Activated T-cell treated with anti-CD3 and anti-CD28 coated beads, Interleukin-2, amount 50 U/mL, for 4 hours (primary cell): ENCODE results near the gene NDRG2. TPM values are rescaled to one million over a fixed set of nuclear protein-coding genes. Genes with fewer than 3 reads are reported as not detected.

Experiments
- ATAC-seq, 2 donors: fragments of 200-7000 bp; cut with Tn5 transposase; one replicate each; pipeline ENCODE4 v1.10.0; 2021
- DNase-seq: peaks from one replicate; pipeline ENCODE4 v3.0.0-alpha.2; 2020
- H3K27me3 Mint-ChIP-seq: one replicate; pipeline ENCODE4 v1.8.0; 2021; ENCODE audit warnings: low read depth, mixed read lengths
- H3K36me3 Mint-ChIP-seq: one replicate; pipeline ENCODE4 v1.8.0; 2022; ENCODE audit warnings: mixed read lengths; ENCODE audit not compliant: insufficient read depth
- H3K4me1 Mint-ChIP-seq: one replicate; pipeline ENCODE4 v1.8.0; 2021; ENCODE audit warnings: low read depth, mixed read lengths
- H3K4me3 Mint-ChIP-seq: one replicate; pipeline ENCODE4 v1.8.0; 2021; ENCODE audit warnings: mild to moderate bottlenecking, moderate library complexity, mixed read lengths
- H3K9me3 Mint-ChIP-seq: one replicate; pipeline ENCODE4 v1.8.0; 2021; ENCODE audit warnings: mixed read lengths
- total RNA-seq, 3 donors: library from RNA; stranded (reverse); gene quantifications; one replicate each; pipeline ENCODE4 v1.2.1, GENCODE V29; 2021

NDRG2 gene
- total RNA-seq, 3 donors from 2014 or later = 2.8 to 5.3 (median 3.5) TPM

GRCh38 chr14:21060614-21061346, 35.9 kb upstream of the NDRG2 start:
- H3K36me3 Mint-ChIP-seq = no peaks in the 10 kb centered on the region
- peaks cover 33% of the 10 kb centered on the region for H3K27me3 Mint-ChIP-seq
- H3K9me3 Mint-ChIP-seq = no peaks in the 10 kb centered on the region
- no peak overlapping the region for H3K4me3 Mint-ChIP-seq
- no peaks in the 10 kb centered on the region for H3K4me1 Mint-ChIP-seq
- DNase-seq = no peak
- no peak for ATAC-seq

GRCh38 chr14:21059842-21060613, 35.2 kb upstream of the NDRG2 start:
- no peaks in the 10 kb centered on the region for H3K36me3 Mint-ChIP-seq
- ATAC-seq (no peak), DNase-seq (no peak)
- no peak overlapping the region for H3K4me3 Mint-ChIP-seq
- H3K4me1 Mint-ChIP-seq = no peaks in the 10 kb centered on the region
- peaks cover 26% of the 10 kb centered on the region for H3K27me3 Mint-ChIP-seq
- no peaks in the 10 kb centered on the region for H3K9me3 Mint-ChIP-seq

- DNase-seq (no peak), ATAC-seq (no peak)
- H3K4me3 Mint-ChIP-seq = no peak overlapping the region
- peaks cover 21% of the 10 kb centered on the region for H3K27me3 Mint-ChIP-seq
- H3K4me1 Mint-ChIP-seq = no peaks in the 10 kb centered on the region
- H3K9me3 Mint-ChIP-seq = no peaks in the 10 kb centered on the region
- no peaks in the 10 kb centered on the region for H3K36me3 Mint-ChIP-seq
Measured at GRCh38 chr14:21058903-21059302, 34.0 kb upstream of the NDRG2 start.

GRCh38 chr14:21057803-21058675, 33.2 kb upstream of the NDRG2 start, which contains the start of gene RNASE8:
RNASE8 (plus strand) TSS chr14:21057822; CDS start chr14:21057893, 71 bp downstream.
- H3K36me3 Mint-ChIP-seq = no peaks in the 10 kb centered on the region
- peaks cover 16% of the 10 kb centered on the region for H3K27me3 Mint-ChIP-seq
- H3K4me3 Mint-ChIP-seq = no peak within 1 kb of the TSS
- no peaks in the 10 kb centered on the region for H3K9me3 Mint-ChIP-seq
- ATAC-seq (peak; percentile 40 to 73), DNase-seq (no peak)
- H3K4me1 Mint-ChIP-seq = no peaks in the 10 kb centered on the region

DNA sequence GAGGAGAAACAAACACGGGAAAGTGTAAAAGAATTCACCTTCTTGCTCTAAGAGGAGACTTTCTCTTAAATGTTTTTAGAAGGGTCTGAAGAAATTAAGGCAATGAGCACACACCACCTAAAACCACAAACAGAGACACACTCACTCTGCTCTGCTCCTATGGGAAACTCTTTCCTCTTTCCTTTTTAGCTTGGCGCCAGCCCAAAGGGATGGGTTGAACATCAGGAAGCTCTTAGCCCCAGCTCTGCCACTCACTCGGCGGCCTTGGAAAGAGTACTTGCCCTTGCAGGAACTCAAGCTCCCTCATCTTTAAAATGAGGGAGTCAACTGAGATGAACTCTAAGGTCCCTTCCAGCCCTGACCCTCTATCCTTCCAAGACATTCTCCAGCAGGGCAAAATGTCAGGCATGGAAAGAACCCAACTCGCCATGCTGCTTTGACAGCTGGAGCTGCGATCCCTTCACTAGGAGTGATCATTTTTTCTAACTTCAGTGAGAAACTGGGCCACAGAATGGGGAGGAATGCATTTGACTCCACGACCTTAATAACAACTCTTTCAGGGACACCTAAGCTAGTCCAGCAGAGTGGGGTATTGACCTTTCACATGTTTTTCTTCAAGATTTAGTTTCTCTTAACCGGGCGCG, 31.8 kb upstream of the NDRG2 start:
- no peak overlapping the region for H3K4me3 Mint-ChIP-seq
- DNase-seq (no peak), ATAC-seq (no peak)
- no peaks in the 10 kb centered on the region for H3K4me1 Mint-ChIP-seq
- no peaks in the 10 kb centered on the region for H3K36me3 Mint-ChIP-seq
- no peaks in the 10 kb centered on the region for H3K9me3 Mint-ChIP-seq
- peaks cover 8% of the 10 kb centered on the region for H3K27me3 Mint-ChIP-seq

GRCh38 chr14:21055432-21056117, 30.7 kb upstream of the NDRG2 start:
- H3K36me3 Mint-ChIP-seq = no peaks in the 10 kb centered on the region
- DNase-seq (no peak), ATAC-seq (no peak)
- H3K9me3 Mint-ChIP-seq = no peaks in the 10 kb centered on the region
- H3K4me1 Mint-ChIP-seq = no peaks in the 10 kb centered on the region
- peaks cover 5% of the 10 kb centered on the region for H3K27me3 Mint-ChIP-seq
- H3K4me3 Mint-ChIP-seq = no peak overlapping the region

DNA sequence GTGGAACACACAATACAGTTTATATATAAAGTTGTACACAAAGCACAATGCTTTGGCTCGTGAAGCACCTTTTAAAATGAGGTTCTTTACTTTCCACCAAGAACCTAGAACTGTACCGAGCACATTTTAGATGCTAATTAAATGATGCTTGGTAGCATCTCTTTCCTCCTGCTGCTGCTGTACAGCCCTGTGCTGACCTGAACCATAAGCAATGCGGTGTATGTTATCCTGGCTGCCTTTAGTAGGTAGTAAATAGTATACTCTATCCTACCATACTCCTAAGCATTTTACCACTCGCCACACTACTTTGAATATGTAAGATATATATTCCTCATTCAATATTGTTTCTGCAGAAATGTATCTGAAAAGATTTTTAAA, 29.9 kb upstream of the NDRG2 start:
- H3K4me1 Mint-ChIP-seq = no peaks in the 10 kb centered on the region
- H3K9me3 Mint-ChIP-seq = no peaks in the 10 kb centered on the region
- DNase-seq (no peak), ATAC-seq (no peak)
- no peaks in the 10 kb centered on the region for H3K36me3 Mint-ChIP-seq
- H3K27me3 Mint-ChIP-seq = peaks cover 4% of the 10 kb centered on the region
- no peak overlapping the region for H3K4me3 Mint-ChIP-seq

DNA sequence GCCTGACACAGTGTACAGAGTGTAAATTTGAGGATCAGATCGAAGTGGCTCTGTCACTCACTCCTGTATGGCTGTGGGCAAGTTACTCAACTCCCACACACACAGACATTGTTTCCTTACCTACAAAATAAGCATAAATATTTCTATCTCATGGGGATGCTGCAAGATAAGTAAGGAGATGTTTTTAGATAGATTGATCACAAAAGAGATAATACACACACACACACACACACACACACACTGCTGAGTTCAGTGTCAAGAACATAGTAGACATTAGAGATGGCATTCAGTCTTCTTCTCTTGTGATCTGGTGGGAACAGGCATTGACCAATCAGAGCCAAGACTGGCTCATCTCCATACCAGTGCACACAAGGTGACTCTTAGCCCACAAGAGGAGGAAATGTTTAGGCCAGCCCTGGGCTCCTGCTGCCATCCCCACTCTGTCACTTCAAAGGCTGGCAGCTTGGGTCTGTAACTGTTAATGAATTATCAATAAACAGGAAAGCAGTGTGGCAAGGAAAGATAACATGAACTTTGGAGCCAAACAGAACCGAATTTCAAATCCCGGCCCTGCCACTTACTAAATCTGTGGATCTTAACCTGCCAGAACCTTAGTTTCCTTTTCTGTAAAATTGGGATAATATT, 29.4 kb upstream of the NDRG2 start:
- Mint-ChIP-seq H3K27me3 (peaks cover 4% of the 10 kb centered on the region), H3K9me3 (no peaks in the 10 kb centered on the region), H3K4me1 (no peaks in the 10 kb centered on the region), H3K4me3 (no peak overlapping the region), H3K36me3 (no peaks in the 10 kb centered on the region)
- DNase-seq (no peak), ATAC-seq (peak in 1 of 2 donors; percentile 23)

DNA sequence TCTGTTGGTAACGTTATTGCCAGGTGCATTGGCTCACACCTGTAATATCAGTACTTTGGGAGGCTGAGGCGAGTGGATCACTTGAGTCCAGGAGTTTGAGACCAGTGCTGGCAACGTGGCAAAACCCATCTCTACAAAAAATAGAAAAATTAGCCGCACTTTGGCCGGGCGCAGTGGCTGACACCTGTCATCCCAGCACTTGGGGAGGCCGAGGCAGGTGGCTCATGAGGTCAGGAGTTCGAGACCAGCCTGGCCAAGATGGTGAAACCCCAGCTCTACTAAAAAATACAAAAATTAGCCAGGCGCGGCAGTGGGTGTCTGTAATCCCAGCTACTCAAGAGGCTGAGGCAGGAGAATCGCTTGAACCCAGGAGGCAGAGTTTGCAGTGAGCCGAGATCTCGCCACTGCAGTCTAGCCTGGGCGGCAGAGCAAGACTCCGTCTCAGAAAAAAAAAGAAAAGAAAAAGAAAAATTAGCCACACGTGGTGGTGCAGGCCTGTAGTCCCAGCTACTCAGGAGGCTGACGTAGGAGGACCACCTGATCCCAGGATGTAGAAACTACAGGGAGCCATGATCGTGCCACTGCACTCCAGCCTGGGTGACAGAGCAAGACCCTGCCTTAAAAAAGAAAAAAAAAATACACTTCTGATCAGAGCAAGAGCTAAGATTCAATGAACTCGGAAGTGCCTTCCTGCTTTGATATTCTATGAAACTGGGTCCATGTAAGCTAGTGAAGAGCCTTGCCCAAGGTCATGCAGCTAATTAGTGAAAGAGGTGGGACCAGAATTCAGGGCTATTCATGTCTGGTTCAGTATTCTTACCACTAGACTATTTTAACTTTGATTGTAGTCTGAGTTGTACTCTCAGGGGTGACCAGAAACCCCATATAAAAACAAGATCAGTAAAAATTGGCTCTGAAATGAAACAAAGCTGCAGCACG, 28.6 kb upstream of the NDRG2 start:
- H3K27me3 Mint-ChIP-seq = peaks cover 7% of the 10 kb centered on the region
- DNase-seq = no peak

GRCh38 chr14:21050597-21050996, 25.7 kb upstream of the NDRG2 start:
- Mint-ChIP-seq H3K9me3 (no peaks in the 10 kb centered on the region), H3K27me3 (peaks cover 8% of the 10 kb centered on the region), H3K36me3 (no peaks in the 10 kb centered on the region), H3K4me1 (no peaks in the 10 kb centered on the region), H3K4me3 (no peak overlapping the region)
- DNase-seq (no peak), ATAC-seq (no peak)

More for the DNA sequence above, 28.6 kb upstream of the NDRG2 start:
- no peak for ATAC-seq
- Mint-ChIP-seq H3K4me1 (no peaks in the 10 kb centered on the region), H3K4me3 (no peak overlapping the region), H3K9me3 (no peaks in the 10 kb centered on the region), H3K36me3 (no peaks in the 10 kb centered on the region)

DNA sequence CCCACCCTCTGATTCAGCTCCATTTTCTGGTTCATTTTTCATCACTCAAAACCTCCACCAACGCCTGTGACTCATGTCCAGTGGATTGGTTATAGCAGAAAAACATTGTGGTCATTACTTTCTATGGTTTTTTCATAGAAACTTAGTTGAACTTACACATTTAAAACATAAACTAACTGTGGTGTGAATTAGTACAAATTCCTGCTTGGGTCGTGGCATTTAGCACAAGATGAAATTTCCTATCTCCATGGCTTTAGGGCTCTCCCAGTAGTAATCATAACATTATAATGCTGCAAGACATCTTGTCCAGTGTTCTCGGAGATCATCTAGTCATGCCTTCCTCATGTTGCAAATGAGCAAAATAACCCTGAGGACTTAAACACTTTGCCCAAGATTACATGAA, 24.4 kb upstream of the NDRG2 start:
- no peak for DNase-seq
- Mint-ChIP-seq H3K4me1 (peaks cover 8% of the 10 kb centered on the region), H3K4me3 (no peak overlapping the region), H3K36me3 (no peaks in the 10 kb centered on the region), H3K27me3 (peaks cover 10% of the 10 kb centered on the region), H3K9me3 (no peaks in the 10 kb centered on the region)
- no peak for ATAC-seq

GRCh38 chr14:21048638-21049037, 23.8 kb upstream of the NDRG2 start:
- DNase-seq (no peak), ATAC-seq (no peak)
- Mint-ChIP-seq H3K9me3 (no peaks in the 10 kb centered on the region), H3K27me3 (peaks cover 10% of the 10 kb centered on the region), H3K36me3 (no peaks in the 10 kb centered on the region), H3K4me1 (peaks cover 10% of the 10 kb centered on the region), H3K4me3 (no peak overlapping the region)
